Stimulated activated CD4-positive, alpha-beta T cell treated with anti-CD3 and anti-CD28 coated beads, Interleukin-4, amount 100 ng/mL, for 4 hours (primary cell): ENCODE results near the gene SLC14A1.

Source experiments
- DNase-seq, 2 experiments: peaks; one replicate each; pipeline ENCODE4 v3.0.0-alpha.2; 2020

SLC14A1 gene

DNA sequence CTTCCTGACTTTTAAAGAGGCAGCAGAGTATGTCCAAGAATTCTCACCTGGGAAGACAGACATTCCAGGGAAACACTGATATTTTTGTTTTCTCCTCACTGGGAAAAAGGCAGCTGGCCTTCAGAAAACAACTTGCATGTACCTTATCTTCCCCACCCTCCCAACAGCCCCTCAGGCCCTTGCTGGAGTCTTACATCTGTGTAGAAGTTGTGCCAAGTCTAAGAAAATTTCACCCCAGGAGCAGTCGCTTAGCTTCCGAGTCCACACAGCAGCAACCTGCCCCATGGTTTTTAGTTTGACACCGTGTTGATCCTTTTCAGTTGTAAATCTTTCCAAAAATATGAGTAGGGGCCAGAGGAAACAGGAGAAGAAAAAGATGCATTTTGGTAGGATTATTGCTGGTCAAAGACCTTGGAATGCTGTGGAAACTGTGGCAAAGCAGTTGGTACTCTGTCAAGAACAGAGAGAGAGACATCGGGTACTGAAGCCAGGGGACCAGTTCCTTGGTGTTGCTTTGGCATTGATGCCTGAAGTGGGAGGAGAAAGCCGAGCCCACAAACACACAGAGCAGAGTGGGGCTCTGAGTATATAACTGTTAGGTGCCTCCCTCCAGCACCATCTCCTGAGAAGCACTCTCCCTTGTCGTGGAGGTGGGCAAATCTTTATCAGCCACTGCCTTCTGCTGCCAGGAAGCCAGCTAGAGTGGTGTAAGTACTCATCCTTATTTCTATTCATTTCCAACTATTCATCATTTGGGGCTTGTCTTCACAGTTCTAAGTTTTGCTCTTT is at the start of gene SLC14A1:
Gene SLC14A1 (plus strand): TSS at position 615 of the 789 bp plus-strand sequence. CDS start 6,140 bp downstream, outside the sequence.
- no peak for DNase-seq

DNA sequence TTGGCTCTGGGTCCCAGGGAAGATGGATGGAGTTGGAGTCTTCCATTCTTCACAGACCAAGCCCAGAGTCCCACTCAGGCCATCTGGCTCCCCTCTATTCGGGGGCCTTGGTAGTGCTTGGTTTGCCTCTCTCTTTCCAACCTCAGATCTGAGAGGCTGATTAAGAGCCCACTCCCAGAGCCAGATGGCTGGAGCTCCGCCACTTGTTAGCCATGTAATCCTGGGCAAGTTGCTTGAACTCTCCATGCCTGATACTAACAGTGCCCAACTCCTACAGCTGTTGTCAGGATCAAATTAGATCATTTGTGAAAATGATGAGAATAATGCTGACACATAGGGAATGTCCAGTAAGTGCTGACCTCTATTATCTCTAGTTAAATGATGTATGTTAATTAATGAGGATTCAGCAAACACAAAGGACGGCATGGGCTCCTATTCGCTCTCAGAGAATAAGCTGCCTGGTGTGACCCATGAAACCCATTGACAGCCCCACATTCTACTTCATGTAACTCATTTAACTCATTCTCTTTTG is 46.6 kb upstream of the SLC14A1 start:
- no peak for DNase-seq

DNA sequence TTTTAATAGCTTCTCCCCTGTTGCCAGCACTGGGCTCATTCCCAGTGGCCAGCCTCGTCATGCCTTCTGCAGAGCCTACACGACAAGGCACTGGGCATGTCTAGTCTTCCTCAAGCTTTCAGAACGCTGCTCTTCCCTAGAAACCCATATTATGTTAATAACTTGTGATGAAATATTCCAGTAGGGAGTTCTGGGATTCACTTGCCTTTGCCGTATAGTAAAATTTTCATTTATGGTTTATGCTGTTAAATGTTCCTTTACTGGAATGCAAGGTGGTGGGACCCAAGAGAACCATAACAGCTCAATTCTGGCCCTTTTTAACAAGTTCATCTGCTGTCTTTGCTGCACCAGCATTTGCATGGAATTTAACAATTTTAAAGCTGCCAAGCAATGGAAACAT is 45.5 kb upstream of the SLC14A1 start:
- DNase-seq = no peak

DNA sequence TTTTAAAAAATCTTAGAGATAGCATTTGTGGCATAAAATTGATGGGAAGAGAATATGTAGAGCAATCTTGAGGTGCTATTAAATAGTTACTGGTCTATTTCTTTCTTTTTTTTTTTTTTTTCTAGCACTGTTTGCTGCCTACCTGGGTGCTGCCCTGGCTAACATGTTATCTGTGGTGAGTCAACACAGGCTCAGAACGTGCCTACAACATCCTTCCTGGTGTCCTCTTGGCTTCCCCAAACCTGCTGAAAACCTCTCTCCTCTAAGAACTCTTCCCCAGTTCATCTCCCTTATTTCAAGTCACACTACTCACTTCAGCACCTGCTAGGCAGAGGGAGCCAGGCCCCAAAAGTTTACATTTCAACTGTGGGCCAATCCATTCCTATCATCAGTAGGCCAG is 45.1 kb upstream of the SLC14A1 start:
- DNase-seq = no peak

DNA sequence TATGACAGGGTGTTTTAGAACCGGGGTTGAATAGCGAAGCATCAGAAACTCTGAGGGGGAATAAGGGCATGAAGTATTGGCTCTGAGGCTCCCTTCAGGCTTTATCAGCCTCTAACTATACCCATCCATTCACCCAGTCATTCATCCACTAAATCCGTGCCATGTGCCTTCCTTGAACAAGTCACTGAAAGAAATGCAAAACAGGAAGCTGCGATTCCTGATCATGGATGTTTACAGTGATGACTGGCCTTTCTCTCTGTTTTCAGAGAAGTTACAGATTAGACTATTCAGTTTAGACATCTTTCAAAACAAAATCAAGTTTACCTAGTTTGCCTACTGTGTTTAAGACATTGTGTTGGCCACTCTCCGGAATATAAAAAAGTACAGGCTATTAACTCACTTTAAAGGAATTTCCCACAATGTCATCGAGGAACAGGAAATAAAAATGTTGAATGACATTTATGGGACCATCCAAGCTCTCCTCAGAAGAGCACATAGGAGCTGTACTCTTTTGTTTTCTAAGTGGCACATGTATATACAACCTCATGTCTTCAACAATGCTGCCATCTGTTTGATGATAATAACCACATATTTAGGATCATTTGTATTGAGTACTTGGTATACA is 43.8 kb upstream of the SLC14A1 start:
- DNase-seq = no peak

DNA sequence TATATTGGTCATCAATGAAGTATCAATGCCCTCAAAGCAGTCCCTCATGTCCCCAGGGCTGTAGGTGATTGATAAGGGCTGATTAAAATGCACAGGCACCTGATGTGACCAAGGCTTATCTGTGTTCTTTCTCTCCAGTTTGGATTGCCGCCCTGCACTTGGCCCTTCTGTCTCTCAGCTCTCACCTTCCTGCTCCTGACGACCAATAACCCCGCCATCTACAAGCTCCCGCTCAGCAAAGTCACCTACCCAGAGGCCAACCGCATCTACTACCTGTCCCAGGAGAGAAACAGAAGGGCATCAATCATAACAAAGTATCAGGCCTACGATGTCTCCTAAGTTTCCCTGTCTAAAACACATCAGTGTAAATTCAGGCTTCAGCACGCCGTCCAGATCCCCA is 41.8 kb upstream of the SLC14A1 start:
- DNase-seq = no peak

DNA sequence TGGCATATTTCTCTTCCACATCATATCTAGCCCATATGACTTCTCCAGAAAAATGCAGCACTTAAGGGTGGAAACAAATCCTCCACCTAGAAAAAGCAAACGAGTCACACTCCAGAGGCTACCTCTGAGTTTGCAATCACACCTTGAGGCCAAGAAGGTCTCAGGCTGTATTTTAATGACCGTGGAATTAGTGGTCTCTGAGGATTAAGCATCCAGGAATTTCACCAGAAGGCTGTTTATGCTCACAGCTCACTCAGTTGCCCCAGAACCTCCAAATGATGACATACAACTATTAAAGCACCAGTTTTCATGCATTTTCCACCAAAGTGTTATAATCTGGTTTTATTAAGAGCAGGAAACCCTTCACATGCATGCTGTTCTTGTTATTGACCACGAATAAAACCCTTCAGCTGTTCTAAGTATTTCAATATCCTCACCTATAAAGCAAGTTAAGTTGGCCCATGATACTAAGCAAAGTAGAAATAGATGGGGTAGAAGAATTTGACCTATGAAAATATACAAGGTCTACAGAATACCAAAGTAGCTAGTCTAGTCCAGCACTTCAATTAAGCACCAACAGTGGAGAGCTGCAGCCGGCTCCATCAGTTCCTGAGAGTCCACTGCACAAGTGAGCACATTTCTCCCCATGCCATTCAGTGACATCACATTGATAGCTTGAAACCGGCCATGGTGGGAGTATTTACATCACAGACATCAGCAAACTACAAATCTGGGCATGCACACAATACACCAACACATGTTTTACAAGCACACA is 39.5 kb upstream of the SLC14A1 start:
- no peak for DNase-seq

DNA sequence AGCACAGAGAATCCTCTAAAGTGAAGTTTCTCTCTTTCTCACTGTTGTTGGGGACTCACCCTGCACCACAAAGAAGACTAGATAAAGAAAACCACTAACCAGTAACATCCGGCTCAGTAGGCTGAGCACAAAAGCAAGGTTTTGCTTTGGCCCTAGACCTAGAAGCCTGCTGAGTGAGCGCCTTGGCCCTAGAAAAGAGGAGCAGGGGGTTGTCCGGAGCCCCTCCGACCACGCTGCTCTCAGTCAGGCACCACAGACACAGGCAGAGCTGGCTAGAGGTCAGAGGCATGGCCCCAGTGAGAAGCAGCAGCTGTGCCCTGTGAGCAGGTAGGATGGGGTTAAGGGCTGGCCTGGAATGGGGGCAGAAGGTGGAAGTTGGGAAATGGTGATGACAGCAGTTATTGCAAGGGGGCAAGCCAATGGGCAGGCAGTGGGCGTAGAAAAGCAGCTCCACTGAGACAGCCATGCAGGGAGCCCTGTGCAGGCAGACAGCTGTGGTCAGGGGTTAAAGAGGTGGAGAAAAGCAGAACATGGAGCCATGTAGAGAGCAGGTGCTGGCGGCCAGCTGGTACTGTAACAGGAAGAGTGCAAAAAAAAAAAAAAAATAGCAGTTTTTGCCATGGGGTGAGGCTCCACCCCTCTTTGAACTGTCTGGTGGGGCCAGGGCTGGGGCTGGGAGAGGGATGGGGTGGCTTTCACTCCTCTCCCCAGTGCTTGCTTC is 36.9 kb upstream of the SLC14A1 start:
- DNase-seq = peak in 1 of 2 experiments; percentile 37

DNA sequence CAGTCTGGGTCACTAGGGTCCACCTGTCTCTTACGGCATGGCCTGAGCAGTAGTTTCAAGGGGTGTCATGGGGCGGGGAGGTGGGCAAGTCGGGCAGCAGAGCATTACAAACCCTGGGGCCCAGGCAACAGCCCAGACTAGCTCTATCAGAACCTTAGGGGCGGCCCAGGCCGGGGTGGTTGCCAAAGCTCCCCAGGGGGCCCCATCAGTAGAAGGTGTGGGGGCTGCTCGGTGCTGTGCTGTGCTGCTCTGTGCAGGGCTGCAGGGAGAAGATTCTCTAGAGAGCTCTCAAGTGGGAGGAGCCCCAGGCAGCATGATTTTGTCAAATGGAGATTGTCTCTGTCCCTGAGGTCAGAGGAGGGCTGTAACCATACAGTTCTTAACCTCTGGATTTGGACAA is 36.4 kb upstream of the SLC14A1 start:
- DNase-seq = no peak

DNA sequence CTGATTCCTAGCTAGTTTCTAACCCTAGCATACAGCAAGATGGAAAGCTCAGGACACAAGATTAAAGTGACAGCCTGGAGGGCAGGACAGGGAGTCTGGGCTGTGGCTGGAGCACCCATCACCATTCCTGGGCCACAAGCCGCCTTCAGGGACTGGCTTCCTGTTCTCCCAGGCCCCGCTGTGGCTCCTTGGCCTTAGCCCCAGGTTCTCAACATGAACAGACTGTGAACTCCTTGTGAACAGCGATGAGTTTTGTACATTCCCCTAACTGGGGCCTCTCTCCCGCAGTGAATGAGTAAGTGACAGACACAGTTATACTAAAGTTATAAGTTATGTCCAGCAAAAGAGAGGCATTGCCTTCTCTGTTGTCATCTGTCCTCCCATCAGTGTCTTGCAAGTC is 35.9 kb upstream of the SLC14A1 start:
- no peak for DNase-seq

DNA sequence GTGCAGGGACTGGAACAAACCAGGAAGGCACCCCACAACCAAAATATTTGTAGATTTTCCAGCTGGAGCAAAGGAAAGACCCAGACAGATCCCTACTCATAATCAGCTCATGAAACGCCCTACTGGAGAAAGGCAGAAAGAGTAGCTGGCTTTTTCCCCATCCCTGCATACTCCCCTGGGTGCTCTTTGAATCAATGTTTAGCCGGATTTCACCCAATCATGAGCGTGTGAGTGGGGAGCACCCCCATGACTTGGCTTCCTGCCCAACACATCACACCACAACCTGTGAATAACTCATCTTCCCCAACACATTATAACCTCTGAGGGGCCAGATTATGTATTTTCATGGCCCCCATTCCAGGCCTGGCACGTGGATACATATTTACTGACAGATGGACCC is 35.1 kb upstream of the SLC14A1 start:
- peak; percentile 47 to 73 for DNase-seq

DNA sequence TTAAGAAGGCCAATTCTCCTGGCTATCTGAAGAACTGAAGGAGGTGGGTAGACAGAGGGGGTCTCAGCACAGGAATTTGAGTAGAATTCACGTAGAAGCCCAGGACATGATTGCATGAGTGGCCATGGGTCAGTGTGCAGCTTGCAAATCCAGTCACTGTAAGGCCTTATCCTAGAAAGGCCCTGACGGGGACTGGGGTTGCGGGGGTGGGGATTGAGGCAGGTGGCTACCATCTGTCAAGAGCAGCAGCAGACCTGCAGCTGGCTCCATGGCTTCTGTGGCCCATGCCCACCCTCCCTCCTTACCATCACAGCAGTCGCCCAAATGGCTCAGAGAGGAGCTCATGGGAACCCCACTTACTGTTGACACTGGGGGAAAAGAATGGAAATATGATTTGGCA is 34.6 kb upstream of the SLC14A1 start:
- DNase-seq = no peak

DNA sequence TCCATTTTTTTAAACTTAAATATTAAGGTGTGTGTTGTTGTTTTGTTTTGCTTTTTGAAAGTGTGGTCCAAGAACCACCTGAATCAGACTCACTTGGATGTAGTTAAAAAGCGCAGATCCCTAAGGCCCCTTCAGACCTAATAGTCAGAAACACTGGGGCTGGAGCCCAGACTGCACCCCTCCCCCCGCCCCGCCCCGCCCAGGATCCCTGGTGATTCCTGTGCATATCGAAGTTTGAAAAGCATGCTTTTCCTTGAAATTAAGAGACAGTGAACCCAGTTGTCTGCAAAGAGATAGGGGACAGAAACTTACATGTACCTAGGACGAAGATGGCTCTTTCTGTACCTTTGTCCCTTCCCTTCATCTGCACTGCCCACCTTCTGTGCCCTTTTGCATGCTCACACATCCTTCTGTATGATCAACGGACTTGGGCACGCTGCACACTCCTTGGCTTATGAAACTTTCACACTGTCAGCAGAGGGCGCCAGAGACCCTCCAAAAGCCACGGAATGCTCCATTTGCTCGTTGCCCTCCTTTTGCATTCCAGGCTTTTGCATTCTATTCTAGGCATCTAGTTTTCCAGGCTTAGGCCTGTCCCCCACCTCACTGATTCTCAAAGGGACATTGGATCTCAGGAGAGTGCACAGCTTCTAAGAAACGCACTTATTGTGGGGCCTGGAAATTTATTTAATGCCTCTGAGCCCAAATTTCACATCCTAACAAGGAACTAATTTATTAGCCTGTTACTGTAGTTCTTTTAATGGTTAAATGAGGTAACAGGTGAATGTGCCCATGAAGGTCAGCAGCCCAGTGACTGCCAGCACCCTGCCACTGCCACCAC is 32.8 kb upstream of the SLC14A1 start:
- DNase-seq = peak; percentile 60 to 75

DNA sequence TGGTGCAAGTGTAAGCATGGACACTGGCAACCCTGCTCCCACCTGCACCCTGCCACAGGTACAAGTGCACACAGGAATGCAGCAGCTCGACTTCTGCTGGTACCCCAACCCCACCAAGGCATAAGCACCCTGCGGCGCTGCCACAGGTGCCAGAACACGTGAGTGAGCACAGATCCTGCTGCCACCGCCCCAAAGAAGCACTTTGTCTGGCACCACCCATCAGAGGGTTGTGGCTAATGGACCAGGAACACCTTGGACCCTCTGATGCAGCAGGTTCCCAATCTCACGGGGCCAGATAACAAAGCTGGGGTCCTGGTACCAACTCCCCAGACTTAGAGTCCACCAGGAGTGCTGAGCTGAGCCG is 32.2 kb upstream of the SLC14A1 start:
- no peak for DNase-seq

DNA sequence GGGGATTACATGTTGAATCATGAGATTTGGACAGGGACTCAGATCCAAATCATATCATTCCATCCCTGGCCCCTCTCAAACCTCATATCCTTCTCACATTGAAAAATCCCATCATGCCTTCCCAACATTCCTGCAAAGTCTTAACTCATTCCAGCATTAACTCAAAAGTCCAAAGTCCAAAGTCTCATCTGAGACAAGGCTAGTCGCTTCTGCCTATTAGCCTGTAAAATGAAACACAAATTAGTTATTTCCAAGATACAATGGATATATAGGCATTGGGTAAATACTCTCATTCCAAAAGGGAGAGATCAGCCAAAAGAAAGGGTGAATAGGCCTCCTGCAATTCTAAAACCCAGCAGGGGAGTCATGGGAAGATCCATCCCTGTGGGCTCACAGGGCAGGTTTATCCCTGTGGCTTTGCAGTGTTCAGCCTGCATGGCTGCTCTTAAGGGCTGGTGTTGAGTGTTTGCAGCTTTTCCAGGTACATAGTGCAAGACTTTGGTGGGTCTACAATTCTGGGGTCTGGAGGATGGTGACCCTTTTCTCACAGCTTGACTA is 21.2 kb upstream of the SLC14A1 start:
- DNase-seq = no peak

DNA sequence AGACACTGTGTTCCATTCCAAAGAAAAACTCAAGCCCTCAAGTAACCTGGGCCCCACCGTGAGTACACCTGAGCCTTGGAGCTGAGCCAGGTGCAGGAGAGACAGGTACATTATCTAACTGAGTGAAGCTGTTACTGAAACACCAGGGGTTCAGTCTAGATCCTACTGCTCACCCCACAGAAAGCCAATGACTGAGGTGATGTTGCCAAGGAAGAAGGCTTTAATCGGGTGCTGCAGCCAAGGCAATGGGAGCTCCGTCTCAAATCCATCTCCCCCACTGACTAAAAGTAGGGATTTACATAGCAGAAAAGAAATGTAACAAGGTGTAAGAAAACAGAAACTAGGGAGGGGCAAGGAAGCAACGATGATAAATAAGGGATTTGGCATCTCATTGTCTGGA is 15.2 kb upstream of the SLC14A1 start:
- no peak for DNase-seq

DNA sequence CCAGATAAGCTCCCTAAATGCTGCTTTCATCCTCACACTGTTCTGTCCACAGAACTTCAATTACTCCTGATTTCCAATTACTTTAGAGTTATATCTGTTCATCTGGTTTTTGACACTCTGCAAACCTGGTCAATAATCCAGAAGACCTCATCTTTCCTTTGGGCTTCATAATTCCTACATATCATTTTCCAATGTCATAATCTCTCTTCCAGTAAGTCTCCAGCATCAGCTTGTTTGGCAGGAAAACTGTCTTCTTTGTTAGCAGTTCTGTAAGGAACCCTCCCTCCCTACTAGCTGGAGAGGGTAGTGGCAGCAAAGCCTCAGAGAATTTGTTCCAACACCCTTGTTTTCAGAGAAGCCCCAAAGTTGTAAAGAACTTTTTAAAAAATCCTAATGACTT is 11.9 kb upstream of the SLC14A1 start:
- no peak for DNase-seq

DNA sequence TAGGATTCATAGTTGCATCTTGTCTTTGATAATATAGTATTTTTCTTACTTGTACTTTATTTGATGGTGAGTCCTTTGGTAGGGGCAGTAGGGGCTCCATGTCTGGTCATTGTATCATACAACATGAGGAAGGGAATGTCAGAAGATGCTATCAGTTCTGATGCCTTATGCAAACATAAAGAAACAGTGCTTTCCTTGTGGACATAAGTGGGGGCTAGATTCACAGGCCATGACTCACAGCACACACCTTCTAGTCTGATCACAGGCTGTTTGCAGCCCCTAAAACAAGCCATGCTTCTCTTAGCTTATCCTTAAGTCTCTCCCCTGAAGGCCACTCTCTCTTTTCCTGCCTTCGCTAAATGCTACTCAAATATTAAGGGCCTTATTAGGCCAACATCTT is 10.7 kb upstream of the SLC14A1 start:
- no peak for DNase-seq

DNA sequence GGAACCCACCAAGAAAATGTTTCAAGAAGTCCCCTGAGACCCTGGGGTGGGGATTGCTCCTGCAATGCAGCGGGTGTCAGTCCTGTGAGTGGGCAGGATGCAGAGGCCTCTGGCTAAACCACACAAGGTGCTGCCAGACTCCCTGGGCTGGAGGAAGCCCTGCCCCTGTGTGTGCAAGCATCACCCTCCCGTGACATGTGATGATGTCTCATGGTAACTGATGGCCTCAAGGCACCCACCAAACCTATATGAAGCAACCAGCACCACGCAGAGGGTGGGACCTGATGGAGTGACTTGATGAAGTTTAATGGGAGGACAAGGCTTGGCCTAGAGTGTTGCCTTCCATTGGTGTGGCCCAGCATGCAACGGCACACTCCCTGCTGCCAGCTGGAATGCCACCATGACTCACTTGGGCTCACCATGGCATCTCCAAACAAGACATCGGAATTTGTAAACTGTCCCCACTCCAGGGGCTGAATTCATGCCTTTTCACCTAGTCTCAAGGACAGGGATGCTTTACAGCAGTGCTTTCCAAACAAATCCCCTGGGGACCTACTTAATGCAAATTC is 8.7 kb upstream of the SLC14A1 start:
- no peak for DNase-seq

DNA sequence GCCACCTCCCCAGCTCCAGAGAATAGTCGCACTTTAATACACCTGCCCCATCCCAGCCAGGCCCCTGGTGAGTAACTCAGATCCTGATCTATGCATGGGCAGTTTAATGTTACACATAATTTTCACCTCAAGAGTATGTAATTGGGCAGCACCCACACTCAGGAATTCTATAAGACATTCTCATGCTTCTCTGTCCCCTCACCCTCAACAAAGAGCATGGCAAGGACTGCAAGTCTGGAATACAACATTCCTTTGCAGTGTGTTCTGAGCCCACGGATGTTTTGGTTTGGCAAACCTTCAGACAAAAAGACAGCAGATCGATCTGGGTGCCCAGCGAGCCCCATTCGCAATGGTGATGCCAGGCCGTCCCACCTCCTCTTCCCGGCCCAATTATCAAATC is 4.9 kb upstream of the SLC14A1 start:
- DNase-seq = no peak

DNA sequence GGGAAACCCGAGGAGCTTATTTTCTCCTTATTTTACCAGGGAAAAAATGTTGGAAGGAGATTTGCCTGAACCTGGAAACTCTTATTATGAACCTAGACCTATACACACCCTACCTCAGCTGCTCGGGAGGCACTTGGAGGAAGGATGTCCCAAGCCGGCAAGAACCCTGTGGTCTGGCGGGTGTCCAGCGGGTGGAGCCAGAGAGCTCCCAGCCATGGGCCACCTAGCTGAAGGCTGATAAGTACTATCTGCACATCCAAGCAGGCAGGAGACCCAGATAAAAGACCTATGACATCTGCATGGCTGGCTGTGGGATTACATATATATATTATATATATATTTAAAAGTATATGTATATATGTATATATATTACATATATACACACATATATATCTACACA is 1.1 kb upstream of the SLC14A1 start:
- DNase-seq = peak; percentile 52 to 64
